ENCODE data around the gene KDM3B. TPM values are rescaled to one million over a fixed set of nuclear protein-coding genes. Genes with fewer than 3 reads are reported as not detected.

Gene KDM3B
- total RNA-seq, 1 experiment from 2014 or later, result 89.2 TPM

DNA sequence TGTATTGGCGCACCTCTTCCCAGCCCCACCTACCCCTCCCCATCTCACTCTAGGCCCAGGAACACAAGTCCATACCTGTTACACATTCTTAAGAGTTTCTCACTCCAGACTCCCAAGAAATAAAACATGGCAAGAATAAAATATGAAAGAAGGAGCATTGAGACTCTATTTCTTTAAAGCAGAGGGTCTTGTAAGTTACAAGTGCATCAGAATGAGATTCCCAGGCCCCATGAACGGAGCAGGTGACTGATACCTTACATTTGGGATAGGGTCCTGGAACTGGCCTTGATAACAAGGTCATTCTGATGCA, 118.5 kb downstream of the KDM3B start:
- no peak overlapping the region for H3K4ac ChIP-seq (ENCODE audit: low read depth, low read length)
- Mint-ChIP-seq H3K27ac (no peak overlapping the region), H3K27me3 (ENCODE audit: low read depth) (peaks cover 26% of the 10 kb centered on the region), H3K4me3 (no peak overlapping the region), H3K4me1 (peaks cover 31 to 34% of the 10 kb centered on the region in 2 experiments), H3K9me3 (peaks cover 0 to 11% of the 10 kb centered on the region in 2 experiments; a peak in 2 of 5 replicates), H3K36me3 (ENCODE audit: insufficient read depth in 1 of 3, low read depth in 3 of 3) (peaks cover 18 to 28% (median 26%) of the 10 kb centered on the region in 3 experiments)
- no peak overlapping the region for H4K91ac ChIP-seq (ENCODE audit: insufficient read length, low read depth, low read length)
- no peaks in the 10 kb centered on the region for H3K9me3 ChIP-seq (ENCODE audit: control insufficient read depth, low read depth, low read length)
- no peak overlapping the region for H3K18ac ChIP-seq (ENCODE audit: insufficient read length, low read depth, low read length)
- no peak overlapping the region for H2AK5ac ChIP-seq (ENCODE audit: insufficient read length, low read length)
- no peak overlapping the region for H3K9ac ChIP-seq (ENCODE audit: extremely low read depth, insufficient read length, low read length)
- no peak overlapping the region for H4K5ac ChIP-seq (ENCODE audit: insufficient read length, low read depth, low read length)
- DNase-seq, result no peak
- no peak overlapping the region for H2BK15ac ChIP-seq (ENCODE audit: low read depth, low read length)
- H2BK20ac ChIP-seq (ENCODE audit: low read depth, low read length, poor library complexity, severe bottlenecking), result no peak overlapping the region
- no peaks in the 10 kb centered on the region for H4K20me1 ChIP-seq (ENCODE audit: control insufficient read depth, insufficient read depth, insufficient read length)
- H3K4me2 ChIP-seq (ENCODE audit: insufficient read depth, insufficient read length, low read length), result no peak overlapping the region
- H3K27me3 ChIP-seq (ENCODE audit: insufficient read depth, low read length), result no peaks in the 10 kb centered on the region; the same call in 1 of the 2 replicates
- H3K79me1 ChIP-seq (ENCODE audit: insufficient read depth, low read depth, low read length, poor library complexity, severe bottlenecking), result no peaks in the 10 kb centered on the region
- TF ChIP-seq, protein P1, sequence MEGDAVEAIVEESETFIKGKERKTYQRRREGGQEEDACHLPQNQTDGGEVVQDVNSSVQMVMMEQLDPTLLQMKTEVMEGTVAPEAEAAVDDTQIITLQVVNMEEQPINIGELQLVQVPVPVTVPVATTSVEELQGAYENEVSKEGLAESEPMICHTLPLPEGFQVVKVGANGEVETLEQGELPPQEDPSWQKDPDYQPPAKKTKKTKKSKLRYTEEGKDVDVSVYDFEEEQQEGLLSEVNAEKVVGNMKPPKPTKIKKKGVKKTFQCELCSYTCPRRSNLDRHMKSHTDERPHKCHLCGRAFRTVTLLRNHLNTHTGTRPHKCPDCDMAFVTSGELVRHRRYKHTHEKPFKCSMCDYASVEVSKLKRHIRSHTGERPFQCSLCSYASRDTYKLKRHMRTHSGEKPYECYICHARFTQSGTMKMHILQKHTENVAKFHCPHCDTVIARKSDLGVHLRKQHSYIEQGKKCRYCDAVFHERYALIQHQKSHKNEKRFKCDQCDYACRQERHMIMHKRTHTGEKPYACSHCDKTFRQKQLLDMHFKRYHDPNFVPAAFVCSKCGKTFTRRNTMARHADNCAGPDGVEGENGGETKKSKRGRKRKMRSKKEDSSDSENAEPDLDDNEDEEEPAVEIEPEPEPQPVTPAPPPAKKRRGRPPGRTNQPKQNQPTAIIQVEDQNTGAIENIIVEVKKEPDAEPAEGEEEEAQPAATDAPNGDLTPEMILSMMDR (conservative IDR thresholded peaks at IDR 0.05), result no peak
- H2BK5ac ChIP-seq (ENCODE audit: insufficient read length, low read length), result no peak overlapping the region
- no peaks in the 10 kb centered on the region for H3K79me2 ChIP-seq (ENCODE audit: insufficient read depth, low read length)
- H3K4me1 ChIP-seq (ENCODE audit: insufficient read depth, low read length), result 0 out of 2 replicates have a peak, but pooled peaks cover 1% of the 10 kb centered on the region
- H3T11ph ChIP-seq (ENCODE audit: low read length), result no peak overlapping the region
- no peak overlapping the region for H3K56ac ChIP-seq (ENCODE audit: insufficient read length, low read depth, low read length)
- WGBS (ENCODE audit: extremely low coverage, insufficient read length, low lambda C conversion rate), result no CpG with 5 or more reads among the region's 2 CpGs
- H2AFZ ChIP-seq (ENCODE audit: low read length), result no peak overlapping the region
- H3K23ac ChIP-seq (ENCODE audit: insufficient read length, low read depth, low read length), result no peak overlapping the region
- H3K14ac ChIP-seq (ENCODE audit: insufficient read depth, low read length), result no peak overlapping the region
- no peak overlapping the region for H4K8ac ChIP-seq (replicated peaks; ENCODE audit: insufficient read length, low read depth, low read length)
- no peak overlapping the region for H2BK120ac ChIP-seq (ENCODE audit: low read depth, low read length, poor library complexity, severe bottlenecking)
- no peak overlapping the region for H2BK12ac ChIP-seq (ENCODE audit: insufficient read length, low read depth, low read length)
- H3K23me2 ChIP-seq (ENCODE audit: insufficient read length, low read depth, low read length, poor library complexity, severe bottlenecking), result peaks cover 8% of the 10 kb centered on the region
- no peak overlapping the region for H3K27ac ChIP-seq (ENCODE audit: insufficient read length, low read depth, low read length)
